ENCODE results near the gene ABCA7.

Gene ABCA7

DNA sequence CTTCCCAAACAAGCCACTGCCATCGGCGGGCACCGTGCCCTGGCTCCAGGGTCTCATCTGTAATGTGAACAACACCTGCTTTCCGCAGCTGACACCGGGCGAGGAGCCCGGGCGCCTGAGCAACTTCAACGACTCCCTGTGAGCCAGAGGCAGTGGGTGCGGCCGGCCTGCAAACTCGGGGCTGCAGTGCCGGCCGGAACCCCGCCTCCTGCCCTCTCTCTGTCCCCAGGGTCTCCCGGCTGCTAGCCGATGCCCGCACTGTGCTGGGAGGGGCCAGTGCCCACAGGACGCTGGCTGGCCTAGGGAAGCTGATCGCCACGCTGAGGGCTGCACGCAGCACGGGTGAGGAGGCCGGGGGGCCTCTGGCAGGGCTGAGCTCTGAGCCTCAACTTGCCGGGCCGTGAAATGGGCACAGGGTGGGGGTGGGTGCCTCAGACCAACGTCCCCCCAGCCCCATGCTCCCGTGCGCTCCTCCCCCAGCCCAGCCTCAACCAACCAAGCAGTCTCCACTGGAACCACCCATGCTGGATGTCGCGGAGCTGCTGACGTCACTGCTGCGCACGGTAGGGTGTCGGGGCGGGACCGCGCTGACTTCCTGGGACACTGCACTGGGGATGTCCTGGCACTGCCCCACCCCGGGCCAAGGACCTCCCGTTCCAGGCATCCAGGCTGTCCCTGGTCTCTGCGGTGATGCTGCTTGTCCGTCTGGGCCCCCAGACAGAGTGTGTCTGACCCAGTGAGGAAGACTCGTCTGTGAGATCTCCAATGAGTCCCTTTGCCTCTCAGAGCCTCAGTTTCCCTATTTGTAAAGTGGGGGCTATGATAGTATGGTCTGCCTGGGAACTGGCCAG is 2.2 kb downstream of the ABCA7 start:
- no peak for DNase-seq

DNA sequence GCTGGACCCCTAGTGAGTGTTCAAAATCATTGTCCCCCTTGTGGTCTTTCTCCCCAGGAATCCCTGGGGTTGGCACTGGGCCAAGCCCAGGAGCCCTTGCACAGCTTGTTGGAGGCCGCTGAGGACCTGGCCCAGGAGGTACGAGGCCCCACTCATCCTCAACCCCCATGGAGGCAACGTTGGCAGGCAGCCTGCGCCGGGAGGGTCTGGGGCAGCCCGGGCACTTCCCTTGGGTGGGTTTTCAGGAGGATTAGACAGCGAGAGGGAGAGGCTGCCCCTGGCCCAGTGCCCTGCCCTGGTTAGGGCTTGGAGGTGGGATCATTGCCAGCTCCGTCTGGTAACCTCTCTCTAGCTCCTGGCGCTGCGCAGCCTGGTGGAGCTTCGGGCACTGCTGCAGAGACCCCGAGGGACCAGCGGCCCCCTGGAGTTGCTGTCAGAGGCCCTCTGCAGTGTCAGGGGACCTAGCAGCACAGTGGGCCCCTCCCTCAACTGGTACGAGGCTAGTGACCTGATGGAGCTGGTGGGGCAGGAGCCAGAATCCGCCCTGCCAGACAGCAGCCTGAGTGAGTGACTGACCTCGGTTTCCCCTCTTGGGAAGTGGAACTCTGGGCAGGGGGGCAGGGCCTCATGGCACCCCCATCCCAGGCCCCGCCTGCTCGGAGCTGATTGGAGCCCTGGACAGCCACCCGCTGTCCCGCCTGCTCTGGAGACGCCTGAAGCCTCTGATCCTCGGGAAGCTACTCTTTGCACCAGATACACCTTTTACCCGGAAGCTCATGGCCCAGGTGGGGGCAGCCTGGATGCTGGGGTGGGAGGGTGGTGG is 3.0 kb downstream of the ABCA7 start:
- no peak for DNase-seq

GRCh38 chr19:1045247-1045603 is 5.3 kb downstream of the ABCA7 start:
- DNase-seq: no peak

- DNase-seq: no peak
Observed at GRCh38 chr19:1046117-1046626, 6.3 kb downstream of the ABCA7 start.

GRCh38 chr19:1046836-1047695 is 7.2 kb downstream of the ABCA7 start:
- no peak for DNase-seq

- no peak for DNase-seq
Observed at GRCh38 chr19:1047696-1048147, 7.8 kb downstream of the ABCA7 start.

DNA sequence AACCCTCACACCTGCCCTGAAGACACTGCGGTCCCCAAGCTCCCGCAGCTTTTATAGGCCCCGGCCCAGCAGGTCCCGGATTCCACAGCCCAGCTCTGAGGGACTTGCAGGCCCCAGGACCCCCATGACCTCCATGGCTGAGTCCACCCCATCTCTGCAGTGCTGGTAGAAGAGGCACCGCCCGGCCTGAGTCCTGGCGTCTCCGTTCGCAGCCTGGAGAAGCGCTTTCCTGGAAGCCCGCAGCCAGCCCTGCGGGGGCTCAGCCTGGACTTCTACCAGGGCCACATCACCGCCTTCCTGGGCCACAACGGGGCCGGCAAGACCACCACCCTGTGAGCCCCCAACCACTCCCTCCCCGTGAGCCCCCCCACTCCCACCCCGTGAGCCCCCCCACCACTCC is 9.2 kb downstream of the ABCA7 start:
- no peak for DNase-seq

DNA sequence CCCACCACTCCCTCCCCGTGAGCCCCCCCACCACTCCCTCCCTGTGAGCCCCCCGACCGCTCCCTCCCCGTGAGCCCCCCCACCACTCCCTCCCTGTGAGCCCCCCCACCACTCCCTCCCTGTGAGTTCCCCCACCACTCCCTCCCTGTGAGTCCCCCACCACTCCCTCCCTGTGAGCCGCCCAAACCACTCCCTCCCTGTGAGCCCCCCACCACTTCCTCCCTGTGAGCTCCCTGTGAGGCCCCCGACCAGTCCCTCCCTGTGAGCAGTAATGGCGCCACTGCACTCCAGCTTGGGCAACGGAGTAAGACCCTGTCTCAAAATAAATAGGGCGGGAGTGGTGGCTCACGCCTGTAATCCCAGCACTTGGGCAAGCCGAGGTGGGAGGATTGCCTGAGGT is 9.9 kb downstream of the ABCA7 start:
- DNase-seq: no peak

DNA sequence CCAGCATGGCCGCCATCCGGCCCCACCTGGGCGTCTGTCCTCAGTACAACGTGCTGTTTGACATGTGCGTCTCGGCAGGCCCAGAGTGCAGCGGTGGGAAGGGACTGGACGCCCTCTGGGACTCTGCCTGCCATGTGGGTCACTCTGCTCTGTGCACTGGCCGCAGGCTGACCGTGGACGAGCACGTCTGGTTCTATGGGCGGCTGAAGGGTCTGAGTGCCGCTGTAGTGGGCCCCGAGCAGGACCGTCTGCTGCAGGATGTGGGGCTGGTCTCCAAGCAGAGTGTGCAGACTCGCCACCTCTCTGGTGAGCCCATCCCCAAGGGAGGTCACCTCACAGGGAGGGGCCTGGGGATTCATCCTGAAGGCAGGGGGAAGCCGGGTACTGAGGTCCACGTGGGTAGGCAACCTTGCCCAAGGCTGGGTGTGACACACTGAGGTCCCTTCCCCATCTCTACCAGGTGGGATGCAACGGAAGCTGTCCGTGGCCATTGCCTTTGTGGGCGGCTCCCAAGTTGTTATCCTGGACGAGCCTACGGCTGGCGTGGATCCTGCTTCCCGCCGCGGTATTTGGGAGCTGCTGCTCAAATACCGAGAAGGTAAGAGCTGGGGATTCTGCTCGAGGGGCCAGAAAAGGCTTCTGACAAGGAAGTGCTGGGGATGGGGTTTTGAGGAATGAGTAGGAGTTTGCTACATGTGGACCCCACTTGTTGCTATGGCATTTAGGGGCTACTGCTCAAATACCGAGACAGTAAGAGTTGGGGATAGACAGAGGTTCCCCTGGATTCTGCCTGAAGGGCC is 11.3 kb downstream of the ABCA7 start:
- DNase-seq: no peak

DNA sequence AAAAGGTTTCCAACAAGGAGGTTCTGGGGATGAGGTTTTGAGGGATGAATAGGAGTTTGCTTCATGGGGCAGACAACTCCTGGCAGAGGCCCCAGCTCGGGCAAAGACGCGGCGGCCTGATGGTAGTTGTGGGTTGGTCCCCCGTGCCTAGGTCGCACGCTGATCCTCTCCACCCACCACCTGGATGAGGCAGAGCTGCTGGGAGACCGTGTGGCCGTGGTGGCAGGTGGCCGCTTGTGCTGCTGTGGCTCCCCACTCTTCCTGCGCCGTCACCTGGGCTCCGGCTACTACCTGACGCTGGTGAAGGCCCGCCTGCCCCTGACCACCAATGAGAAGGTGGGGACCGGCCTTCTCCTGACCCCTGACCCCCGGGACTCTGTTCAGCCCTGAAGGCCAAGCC is 11.9 kb downstream of the ABCA7 start:
- no peak for DNase-seq

DNA sequence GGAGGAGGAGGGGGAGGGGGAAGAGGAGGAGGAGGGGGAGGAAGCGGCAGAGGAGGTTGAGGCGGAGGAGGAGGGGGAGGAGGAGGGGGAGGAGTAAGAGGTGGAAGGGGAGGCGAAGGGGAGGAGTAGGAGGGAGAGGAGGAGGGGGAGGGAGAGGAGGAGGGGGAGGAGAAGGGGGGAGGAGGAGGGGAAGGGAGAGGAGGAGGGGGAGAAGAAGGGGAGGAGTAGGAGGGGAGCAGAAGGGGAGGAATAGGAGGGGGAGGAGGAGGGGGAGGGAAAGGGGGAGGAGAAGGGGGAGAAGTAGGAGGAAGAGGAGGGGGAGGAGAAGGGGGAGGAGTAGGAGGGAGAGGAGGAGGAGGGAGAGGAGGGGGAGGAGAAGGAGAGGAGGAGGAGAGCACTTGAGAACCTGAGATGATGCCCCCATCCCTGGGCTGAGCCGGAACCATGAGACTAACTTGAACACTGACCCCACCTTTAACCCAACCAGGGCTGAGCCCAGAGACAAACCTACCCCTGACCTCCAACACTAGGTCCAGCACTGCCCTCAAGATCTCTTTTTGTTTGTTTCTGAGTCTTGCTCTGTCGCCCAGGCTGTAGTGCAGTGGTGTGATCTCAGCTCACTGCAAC is 12.6 kb downstream of the ABCA7 start:
- no peak for DNase-seq

DNA sequence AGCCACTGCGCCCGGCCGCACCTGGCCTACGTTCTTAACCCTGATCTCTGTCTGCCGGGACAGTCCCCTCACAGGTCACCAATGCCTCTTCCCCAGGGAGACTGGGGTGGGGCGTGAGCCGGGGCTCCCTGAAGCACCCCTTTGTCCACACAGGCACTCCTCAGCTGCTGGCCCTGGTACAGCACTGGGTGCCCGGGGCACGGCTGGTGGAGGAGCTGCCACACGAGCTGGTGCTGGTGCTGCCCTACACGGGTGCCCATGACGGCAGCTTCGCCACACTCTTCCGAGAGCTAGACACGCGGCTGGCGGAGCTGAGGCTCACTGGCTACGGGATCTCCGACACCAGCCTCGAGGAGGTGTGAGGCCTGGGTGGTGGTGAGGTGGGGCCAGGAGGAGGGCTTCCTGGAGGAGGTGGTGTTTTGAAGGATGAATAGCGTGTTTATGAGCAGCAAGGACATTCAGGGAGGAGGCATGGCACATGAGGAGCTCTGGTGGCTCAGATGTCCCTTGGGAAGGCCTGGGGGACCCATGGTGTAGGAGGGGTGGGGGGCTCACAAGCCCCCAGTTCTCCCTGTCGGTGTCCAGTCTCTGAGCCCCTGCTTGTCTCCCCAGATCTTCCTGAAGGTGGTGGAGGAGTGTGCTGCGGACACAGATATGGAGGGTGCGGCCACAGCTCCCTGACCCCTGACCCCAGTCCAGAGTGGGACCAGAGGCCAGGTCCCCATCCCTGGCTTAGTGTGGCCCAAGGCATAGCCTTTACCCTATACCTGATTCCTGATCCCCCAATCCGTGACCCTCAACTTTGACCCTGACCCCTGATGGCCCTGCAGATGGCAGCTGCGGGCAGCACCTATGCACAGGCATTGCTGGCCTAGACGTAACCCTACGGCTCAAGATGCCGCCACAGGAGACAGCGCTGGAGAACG is 13.5 kb downstream of the ABCA7 start:
- no peak for DNase-seq

DNA sequence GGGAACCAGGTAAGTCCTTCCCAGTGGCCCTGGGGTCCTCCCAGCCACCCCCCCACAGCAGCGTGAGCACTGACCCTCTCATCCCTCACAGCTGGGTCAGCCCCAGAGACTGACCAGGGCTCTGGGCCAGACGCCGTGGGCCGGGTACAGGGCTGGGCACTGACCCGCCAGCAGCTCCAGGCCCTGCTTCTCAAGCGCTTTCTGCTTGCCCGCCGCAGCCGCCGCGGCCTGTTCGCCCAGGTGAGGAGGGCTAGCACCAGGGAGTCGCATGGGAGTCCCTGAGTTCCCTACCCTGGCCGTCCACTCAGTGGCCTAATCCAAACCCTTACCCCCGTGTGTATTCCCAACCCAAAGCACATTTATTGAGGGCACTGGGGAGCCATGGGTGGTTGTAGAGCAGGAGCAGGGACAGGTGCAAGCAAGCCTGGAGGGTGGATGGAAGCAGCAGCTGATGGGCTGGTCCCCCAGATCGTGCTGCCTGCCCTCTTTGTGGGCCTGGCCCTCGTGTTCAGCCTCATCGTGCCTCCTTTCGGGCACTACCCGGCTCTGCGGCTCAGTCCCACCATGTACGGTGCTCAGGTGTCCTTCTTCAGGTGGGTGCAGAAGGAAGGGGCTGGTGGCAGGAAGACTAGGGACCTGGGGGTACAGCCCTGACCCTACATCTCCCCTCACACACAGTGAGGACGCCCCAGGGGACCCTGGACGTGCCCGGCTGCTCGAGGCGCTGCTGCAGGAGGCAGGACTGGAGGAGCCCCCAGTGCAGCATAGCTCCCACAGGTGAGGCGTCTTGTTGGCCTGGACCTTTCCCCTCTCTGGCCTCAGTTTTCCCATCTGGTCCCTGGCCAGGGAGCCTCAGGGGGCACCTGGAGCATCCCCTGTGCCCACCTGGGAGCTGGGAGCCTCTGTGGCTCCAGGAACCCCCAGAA is 14.5 kb downstream of the ABCA7 start:
- DNase-seq: no peak

DNA sequence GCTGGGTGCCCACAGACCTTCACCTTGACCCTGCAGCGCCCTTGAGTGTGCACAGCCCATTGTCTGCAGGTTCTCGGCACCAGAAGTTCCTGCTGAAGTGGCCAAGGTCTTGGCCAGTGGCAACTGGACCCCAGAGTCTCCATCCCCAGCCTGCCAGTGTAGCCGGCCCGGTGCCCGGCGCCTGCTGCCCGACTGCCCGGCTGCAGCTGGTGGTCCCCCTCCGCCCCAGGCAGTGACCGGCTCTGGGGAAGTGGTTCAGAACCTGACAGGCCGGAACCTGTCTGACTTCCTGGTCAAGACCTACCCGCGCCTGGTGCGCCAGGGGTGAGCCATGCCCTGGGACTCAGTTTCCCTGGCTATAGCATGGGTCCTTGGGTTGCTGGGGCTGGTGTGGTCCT is 15.1 kb downstream of the ABCA7 start:
- no peak for DNase-seq

- DNase-seq: no peak
Observed at GRCh38 chr19:1055886-1056620, 16.1 kb downstream of the ABCA7 start.

- DNase-seq: no peak
Observed at GRCh38 chr19:1057176-1057855, 17.4 kb downstream of the ABCA7 start.

GRCh38 chr19:1058112-1058511 is 18.2 kb downstream of the ABCA7 start:
- DNase-seq: no peak

DNA sequence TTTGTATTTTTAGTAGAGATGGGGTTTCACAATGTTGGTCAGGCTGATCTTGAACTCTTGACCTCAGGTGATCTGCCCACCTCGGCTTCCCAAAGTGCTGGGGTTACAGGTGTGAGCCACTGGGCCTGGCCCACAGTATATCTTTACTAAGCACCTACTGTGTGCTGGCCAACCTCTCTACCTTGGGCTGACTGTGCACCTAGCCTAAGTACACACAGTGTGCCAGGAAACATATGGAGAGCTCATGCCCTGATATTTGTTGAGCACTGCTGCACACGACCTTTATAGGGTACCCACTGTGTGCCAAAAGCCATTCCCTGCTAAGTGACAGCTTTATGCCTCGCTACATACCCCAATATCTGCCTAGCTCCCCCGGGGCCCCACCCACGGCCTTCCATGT is 20.8 kb downstream of the ABCA7 start:
- DNase-seq: no peak

Data from NCI-H510A (cell line).